HG03571 (cell line): ENCODE measurements around the gene NXNL1.

ENCODE experiments used
- ATAC-seq: cut with Tn5 transposase; IDR thresholded peaks from one replicate; pipeline ENCODE4 v1.9.1; 2021; ENCODE audit not compliant: unreplicated experiment

The NXNL1 gene

GRCh38 chr19:17421942-17422341 is 38.8 kb downstream of the NXNL1 start:
- ATAC-seq, result no peak

GRCh38 chr19:17420475-17420924 is 40.2 kb downstream of the NXNL1 start:
- peak; percentile 21 for ATAC-seq

GRCh38 chr19:17419621-17420474 is 40.9 kb downstream of the NXNL1 start, which contains the start of gene MVB12A:
Gene MVB12A (plus strand): TSS chr19:17420047. CDS start chr19:17420136, 89 bp downstream.
- peak; percentile 75 for ATAC-seq

- no peak for ATAC-seq
Measured at GRCh38 chr19:17419154-17419620, 41.5 kb downstream of the NXNL1 start.

- ATAC-seq, result no peak
Measured at GRCh38 chr19:17418710-17419109, 42.0 kb downstream of the NXNL1 start.

GRCh38 chr19:17415121-17415520 is 45.6 kb downstream of the NXNL1 start:
- ATAC-seq, result no peak

- ATAC-seq, result no peak
Measured at GRCh38 chr19:17414097-17414496, 46.6 kb downstream of the NXNL1 start.

GRCh38 chr19:17411801-17412200 is 48.9 kb downstream of the NXNL1 start:
- ATAC-seq, result no peak

- no peak for ATAC-seq
Measured at GRCh38 chr19:17409990-17410389, 50.7 kb downstream of the NXNL1 start.

GRCh38 chr19:17406887-17407196 is 53.9 kb downstream of the NXNL1 start:
- ATAC-seq, result no peak

GRCh38 chr19:17406046-17406886 is 54.5 kb downstream of the NXNL1 start:
- ATAC-seq, result no peak
